Epidermal melanocyte (primary cell): Measurements from ENCODE around the gene NISCH.

ENCODE experiments used
- DNase-seq: peaks from one replicate; pipeline ENCODE4 v3.0.0; 2011; ENCODE audit warnings: low spot score; ENCODE audit not compliant: insufficient read length

The NISCH gene

GRCh38 chr3:52447512-52448355, 7.7 kb upstream of the NISCH start:
- no peak for DNase-seq

GRCh38 chr3:52450489-52451236, 4.7 kb upstream of the NISCH start:
- DNase-seq: no peak

GRCh38 chr3:52451237-52452083, 3.9 kb upstream of the NISCH start:
- DNase-seq: no peak

GRCh38 chr3:52452126-52452525, 3.3 kb upstream of the NISCH start:
- DNase-seq: no peak

- no peak for DNase-seq
These were observed 2.7 kb upstream of the NISCH start for GRCh38 chr3:52452570-52453221.

GRCh38 chr3:52453496-52454249, 1.7 kb upstream of the NISCH start, which contains the start of gene TNNC1:
TNNC1 (minus strand) TSS chr3:52454041; CDS start chr3:52454015, 26 bp downstream.
- no peak for DNase-seq

- no peak for DNase-seq
These were observed 1.0 kb upstream of the NISCH start for GRCh38 chr3:52454250-52454937.

- DNase-seq: no peak
These were observed 494 bp upstream of the NISCH start for GRCh38 chr3:52454938-52455282.

GRCh38 chr3:52456169-52456799, 880 bp downstream of the NISCH start:
- DNase-seq: peak; percentile 49

- no peak for DNase-seq
These were observed 1.4 kb downstream of the NISCH start for GRCh38 chr3:52456800-52457183.

- no peak for DNase-seq
These were observed 2.8 kb downstream of the NISCH start for GRCh38 chr3:52458031-52458760.

GRCh38 chr3:52458770-52459545, 3.6 kb downstream of the NISCH start:
- DNase-seq: no peak

GRCh38 chr3:52461874-52462273, 6.5 kb downstream of the NISCH start:
- no peak for DNase-seq

- no peak for DNase-seq
These were observed 8.0 kb downstream of the NISCH start for GRCh38 chr3:52463416-52463815.

- no peak for DNase-seq
These were observed 12.9 kb downstream of the NISCH start for GRCh38 chr3:52468336-52468735.

GRCh38 chr3:52469001-52469400, 13.6 kb downstream of the NISCH start:
- no peak for DNase-seq

GRCh38 chr3:52470920-52471319, 15.5 kb downstream of the NISCH start:
- no peak for DNase-seq
